GM18868 (cell line): ENCODE results near the gene USP20.

Source experiments
- ATAC-seq: cut with Tn5 transposase; IDR thresholded peaks from one replicate; pipeline ENCODE4 v1.9.1; 2021; ENCODE audit warnings: mild to moderate bottlenecking, moderate library complexity; ENCODE audit not compliant: unreplicated experiment

The USP20 gene

GRCh38 chr9:129823542-129823934 is 11.7 kb upstream of the USP20 start:
- no peak for ATAC-seq

DNA sequence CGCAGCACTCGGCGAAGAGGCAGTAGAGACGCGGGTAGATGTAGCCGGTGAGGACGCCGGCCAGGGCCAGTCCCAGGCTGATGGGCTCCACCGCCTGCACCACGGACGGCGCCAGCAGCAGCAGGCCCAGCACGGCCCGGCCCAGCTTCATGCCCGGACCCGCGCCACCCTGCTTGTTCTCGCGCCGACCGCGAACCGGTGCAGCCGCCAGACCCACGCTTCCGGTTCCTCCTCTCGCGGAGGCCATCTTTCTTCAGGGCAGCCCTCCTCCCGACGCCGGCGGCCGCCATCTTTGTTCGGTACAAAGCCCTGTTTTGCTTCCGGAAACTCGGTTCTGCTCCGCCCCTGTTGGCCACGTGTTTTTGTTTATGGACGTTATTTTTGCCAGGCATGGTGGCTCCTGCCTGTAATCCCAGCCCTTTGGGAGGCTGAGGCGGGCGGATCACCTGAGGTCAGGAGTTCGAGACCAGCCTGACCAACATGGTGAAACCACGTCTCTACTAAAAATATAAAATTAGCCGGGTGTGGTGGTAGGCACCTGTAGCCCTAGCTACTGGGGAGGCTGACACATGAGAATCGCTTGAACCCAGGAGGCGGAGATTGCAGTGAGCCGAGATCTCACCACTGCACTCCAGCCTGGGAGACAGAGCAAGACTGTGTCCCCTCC is 11.2 kb upstream of the USP20 start, which contains the start of gene TOR1A:
TSS of gene TOR1A (minus strand) at position 202 of the 667 bp plus-strand sequence. CDS start at position 151, 51 bp downstream.
- ATAC-seq, result peak; percentile 91

DNA sequence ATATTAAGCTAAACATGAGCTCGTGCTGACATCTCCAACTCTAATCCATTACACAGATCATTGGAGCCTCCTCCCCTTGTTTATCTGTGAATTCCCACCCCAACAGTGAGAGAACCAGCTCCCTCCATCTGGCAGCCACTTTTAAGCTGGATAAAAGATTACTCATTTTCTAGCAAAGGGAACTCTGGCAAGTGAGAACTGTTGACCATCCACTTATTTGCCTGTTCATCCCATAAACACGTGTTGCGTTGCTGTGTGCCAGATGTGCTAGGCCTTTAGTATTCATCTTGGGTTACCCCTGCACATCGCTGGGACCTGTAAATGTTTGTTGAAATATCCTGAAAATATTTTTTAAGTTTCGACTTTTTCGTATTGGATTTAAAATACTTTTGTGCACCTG is 8.9 kb upstream of the USP20 start:
- ATAC-seq, result no peak

DNA sequence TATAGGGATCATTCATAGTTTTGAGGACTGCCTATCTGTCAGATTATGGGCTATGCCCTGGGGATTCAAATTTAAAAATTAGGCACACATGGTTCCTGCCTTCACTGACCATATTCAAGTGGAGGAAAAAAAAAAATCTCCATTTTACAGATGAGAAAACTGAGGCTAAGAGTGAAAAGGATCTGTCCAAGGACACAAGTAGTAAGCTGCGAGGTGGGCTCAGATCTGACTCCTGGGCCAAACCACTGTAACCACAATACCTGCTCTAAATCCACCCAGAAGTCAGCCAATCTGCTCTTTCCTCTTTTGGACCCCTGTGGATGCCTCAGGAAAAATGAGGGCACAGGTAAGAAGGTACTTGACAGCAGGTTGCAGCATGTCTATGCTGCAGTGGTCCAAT is 8.5 kb upstream of the USP20 start:
- ATAC-seq, result no peak

GRCh38 chr9:129828051-129828450 is 7.2 kb upstream of the USP20 start:
- ATAC-seq, result no peak

DNA sequence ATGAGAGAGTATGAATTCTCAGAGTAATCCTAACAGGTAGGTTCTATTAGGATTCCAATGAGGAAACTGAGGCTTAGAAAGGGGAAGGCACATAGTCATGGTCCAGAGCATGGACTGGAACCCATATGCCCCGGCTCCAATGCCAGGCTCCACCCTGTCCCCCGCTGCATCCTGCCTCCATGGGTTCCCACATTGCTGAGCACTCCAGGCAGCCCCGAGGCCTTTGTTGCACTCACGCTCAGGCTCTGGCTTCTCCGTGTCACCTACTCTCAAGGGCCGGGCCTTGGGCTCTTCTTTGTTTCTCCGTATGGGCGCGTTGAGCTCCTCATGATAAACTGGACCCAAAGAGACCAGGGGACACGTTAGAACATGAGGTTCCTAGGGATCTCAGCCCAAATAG is 6.3 kb upstream of the USP20 start:
- ATAC-seq, result no peak

GRCh38 chr9:129832982-129833381 is 2.3 kb upstream of the USP20 start:
- ATAC-seq, result no peak

- peak; percentile 9 for ATAC-seq
These were observed 650 bp upstream of the USP20 start for GRCh38 chr9:129834489-129835127.

- no peak for ATAC-seq
These were observed 584 bp downstream of the USP20 start for GRCh38 chr9:129835860-129836223.

DNA sequence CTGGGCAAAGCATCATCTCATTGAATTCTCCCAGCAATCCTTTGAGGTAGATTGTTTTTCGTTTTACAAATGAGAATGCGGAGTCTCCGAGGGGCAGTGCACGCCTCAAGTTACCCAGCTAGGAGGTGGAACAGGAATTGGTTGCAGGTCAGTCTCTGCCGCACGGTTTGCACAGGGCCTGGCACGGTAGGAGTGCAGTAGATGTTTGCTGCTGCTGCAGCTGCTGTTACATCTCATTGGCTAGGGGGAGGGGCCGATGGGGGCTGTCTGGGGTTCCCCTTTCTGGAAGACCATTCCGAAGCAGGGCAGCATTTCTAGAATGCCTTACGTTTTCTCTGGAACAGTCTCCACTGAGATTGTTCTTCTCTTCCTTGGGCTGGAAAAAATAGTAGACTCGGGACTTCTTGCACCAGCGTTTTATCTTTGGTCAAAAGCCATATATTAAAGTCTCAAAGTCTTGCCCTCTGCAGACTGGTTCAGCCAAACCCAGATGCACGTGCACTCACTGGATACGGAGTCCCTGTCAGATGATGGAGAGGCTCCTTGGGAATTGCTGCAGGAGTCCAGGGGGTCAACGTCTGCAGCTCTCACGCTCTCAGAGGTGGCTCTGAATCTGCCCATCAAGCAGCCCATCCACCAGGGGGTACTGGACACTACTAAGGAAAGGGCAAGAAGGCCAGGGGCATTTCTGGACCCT is 1.2 kb downstream of the USP20 start:
- no peak for ATAC-seq

DNA sequence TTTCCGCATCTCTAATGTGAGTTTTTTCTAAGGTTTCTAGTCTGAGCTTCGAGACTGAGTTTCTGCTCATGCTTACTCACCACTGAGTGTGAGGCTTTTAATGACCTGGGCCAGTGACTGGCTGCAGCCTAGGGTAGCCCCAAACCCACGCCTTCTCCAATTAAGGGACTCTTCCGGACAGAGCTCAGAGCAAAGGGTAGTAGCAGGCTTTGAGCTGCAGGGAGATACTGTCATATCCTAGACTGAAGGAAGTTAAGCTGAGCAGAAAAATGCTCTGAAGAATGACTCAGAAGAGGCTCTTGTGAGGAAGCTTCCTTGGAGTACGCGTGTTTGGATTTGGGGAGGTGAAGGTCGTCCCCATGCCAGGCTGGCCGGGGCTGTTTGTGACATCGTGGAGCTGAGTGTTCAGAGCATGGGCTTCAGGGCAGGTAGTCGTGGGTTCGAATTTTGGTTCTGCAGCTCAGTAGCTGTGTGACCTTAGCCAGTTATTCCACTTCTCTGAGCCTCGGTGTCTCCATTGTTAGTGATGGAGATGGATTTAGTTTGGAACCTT is 3.5 kb downstream of the USP20 start:
- ATAC-seq, result no peak

DNA sequence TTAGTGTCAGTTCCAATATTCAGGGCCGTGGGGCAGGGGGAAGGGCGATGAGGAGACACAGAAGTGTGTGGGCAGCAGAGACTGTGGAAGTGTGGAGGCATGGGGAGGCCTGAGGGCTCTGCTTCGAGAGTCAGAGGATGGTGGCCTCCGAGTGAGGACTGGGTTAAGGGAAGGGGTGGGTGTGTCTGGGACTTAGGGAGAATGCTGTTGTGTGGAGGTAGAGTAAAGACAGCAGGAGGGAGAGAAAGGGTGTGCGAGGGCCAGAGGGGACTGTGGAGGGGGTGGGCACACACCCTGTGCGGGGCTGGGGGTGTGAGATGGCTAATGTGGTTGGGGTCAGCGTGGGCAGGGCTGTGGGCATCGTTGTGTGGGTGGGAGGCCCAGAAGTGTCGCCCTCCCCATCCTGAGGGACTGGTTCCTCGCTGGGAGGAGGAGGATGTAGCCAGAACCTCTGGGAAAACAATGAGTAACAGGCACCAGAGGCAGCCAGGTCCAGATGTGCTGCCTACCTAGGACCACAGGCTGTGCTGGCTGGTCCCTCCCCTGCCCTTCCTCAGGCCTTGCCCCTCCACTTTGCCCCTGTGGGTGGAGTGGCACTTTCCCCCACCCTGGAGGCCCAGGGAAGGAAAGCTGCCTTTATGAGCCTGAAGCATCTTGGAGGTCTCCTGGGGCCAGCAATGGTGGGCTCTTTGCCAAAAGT is 4.2 kb downstream of the USP20 start:
- ATAC-seq, result no peak

- ATAC-seq, result no peak
These were observed 4.8 kb downstream of the USP20 start for GRCh38 chr9:129840034-129840433.

DNA sequence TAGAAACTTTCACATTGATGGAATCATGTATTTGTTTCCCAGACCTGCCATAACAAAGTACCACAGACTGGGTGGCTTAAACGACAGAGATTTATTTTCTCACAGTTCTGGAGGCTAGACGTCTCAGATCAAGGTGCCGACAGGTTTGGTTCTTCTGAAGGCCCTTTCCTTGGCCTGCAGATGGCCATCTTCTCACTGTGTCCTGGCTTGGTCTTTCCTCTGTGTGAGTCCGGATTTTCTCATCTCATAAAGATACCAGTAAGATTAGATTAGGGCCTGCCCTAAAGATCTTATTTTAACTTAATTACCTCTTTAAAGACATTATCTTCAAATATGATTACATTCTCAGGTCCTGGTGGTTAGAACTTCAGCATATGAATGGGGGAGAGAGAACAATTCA is 5.8 kb downstream of the USP20 start:
- ATAC-seq, result no peak

GRCh38 chr9:129845373-129845772 is 10.1 kb downstream of the USP20 start:
- ATAC-seq, result no peak

DNA sequence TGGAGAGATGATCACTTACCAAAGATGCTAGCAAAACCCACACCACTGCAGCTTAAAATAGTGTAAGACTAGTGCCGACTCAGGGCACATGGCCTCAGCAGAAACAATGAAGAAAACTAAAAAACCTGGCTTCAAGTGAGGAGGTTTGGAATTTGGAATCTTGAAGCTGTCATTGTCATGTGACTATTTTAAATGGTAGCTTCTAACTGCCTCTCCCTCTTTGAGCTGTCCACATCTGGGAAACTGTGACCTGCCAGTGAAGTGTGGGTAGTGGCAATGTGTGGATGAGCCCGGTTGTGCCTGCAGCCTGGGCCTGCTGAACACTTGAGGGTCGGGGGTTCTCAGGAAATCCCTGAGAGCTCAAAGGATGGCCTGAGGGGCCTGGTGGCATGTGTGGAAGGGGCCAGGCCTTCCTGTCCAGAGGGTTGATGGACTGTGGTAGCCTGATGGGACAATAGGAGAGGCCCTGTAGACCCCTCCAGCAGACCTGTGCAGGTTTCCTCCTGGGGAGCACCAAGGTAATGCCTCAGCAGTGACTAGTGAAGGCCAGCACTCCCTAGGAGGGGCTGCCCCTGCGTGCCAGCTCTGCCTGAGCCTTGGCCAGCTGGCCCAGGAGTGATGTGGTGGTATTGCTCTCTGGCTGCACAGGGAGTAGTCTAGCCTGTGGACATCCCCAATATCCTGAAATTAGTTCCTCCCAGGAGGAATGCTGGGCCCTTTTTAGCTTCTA is 13.6 kb downstream of the USP20 start:
- no peak for ATAC-seq

GRCh38 chr9:129849901-129850300 is 14.6 kb downstream of the USP20 start:
- no peak for ATAC-seq

- no peak for ATAC-seq
These were observed 15.7 kb downstream of the USP20 start for GRCh38 chr9:129850821-129851550.

GRCh38 chr9:129851821-129852220 is 16.6 kb downstream of the USP20 start:
- ATAC-seq, result no peak

- no peak for ATAC-seq
These were observed 17.3 kb downstream of the USP20 start for GRCh38 chr9:129852579-129852978.
